Erythroblast (primary cell): Measurements from ENCODE around the gene FAM8A1.

Experiments used
- GATA1 ChIP-seq: IDR thresholded peaks from 2 replicates; pipeline ENCODE4 v1.6.1; 2011; ENCODE audit warnings: low read depth, mild to moderate bottlenecking, control low read depth, low read length, moderate library complexity
- POLR2A ChIP-seq: IDR thresholded peaks from 2 replicates; pipeline ENCODE4 v1.6.1; 2011; ENCODE audit warnings: mild to moderate bottlenecking, low read length

- no peak for TF ChIP-seq POLR2A
- no peak for TF ChIP-seq GATA1
Measured at GRCh38 chr6:17615794-17616193, 15.7 kb downstream of the FAM8A1 start.
